Measurements from ENCODE around the gene PINLYP.
"Not testable (repeated sequence)": the region's sequence is repeated elsewhere in the genome, so short reads cannot be mapped to it uniquely, and the experiment has no call there.

PINLYP gene

DNA sequence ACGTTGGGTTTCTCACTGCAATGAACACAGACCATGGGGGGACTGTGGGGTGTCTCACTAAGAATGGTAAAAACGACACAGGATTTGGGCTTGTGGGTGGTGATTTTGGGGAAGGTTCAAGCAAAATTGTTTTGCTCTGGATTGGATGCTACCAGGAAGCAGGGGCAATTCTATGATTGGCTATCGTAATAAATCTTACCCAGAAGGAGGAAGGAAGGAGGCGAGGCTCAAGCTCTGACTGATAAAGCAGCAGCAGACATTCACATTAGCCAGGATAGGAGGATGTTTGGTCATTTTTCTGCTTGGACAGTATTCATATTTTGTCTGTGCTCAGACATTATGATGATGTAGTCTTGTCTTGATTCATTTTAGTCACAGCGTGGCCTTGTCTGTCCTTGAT, 22.3 kb downstream of the PINLYP start:
- TF ChIP-seq ZNF274 (IDR thresholded peaks at IDR 0.05; ENCODE audit: low read depth, low read length): no peak
- peak overlapping the region; percentile 96; the same call in 1 of the 2 replicates for H3K4me3 ChIP-seq (ENCODE audit: low read length)

DNA sequence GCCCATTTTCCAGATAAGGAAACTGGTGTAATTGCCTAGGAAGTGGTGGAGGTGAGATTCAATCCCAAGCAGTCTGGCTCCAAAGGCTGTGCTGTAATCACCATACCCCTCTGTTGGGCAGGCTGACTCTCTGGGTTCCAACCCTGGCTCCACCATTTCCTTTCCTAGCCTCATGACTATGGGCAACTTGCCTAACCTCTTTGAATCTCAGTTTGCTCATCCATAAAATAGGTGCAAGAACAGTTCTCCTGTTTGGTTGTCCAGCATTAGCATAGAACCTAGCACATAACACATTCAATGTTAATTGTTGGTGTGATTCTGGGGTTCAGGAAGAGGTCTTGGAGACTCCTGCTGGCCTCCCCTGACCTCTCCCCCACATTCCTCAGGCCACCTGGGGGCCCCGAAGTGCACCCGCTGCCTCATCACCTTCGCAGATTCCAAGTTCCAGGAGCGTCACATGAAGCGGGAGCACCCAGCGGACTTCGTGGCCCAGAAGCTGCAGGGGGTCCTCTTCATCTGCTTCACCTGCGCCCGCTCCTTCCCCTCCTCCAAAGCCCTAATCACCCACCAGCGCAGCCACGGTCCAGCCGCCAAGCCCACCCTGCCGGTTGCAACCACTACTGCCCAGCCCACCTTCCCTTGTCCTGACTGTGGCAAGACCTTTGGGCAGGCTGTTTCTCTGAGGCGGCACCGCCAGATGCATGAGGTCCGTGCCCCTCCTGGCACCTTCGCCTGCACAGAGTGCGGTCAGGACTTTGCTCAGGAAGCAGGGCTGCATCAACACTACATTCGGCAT, 23.0 kb downstream of the PINLYP start:
- no peak for TF ChIP-seq ZNF274 (IDR thresholded peaks at IDR 0.05; ENCODE audit: low read depth, low read length)
- H3K4me3 ChIP-seq (ENCODE audit: low read length): no peak overlapping the region

DNA sequence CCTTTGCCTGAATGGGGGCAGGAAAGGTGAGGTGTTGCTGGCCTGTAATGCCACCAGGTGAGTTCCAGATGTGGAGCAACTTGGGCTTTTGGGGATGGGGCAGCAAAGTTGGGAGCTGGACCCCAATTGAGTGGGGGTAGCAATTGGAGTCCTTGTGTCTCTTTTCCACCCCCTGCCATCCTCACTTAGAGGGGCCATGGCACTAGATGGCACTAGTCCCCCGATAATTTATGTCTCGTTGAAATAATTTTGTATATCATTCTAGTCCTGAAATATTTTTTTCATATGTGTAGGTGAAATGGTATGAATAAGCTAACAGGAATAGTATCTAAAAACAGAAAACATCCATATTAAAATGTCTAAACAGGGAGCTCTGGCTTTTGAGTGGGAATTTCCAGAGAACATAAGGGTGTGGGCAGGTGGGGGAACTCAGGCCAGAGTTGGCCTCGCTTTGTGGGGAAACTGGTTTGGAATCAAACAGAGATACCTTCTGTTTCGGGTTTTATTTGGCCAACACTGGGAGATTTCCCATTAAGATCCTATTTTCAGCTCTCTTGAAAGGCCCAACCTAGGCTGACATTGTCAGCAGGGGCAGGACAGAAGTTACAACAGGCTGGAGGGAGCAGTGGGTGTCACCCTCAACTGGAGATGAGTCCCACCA, 24.2 kb downstream of the PINLYP start:
- no peak overlapping the region for H3K4me3 ChIP-seq (ENCODE audit: low read length)
- TF ChIP-seq ZNF274 (IDR thresholded peaks at IDR 0.05; ENCODE audit: low read depth, low read length): no peak

DNA sequence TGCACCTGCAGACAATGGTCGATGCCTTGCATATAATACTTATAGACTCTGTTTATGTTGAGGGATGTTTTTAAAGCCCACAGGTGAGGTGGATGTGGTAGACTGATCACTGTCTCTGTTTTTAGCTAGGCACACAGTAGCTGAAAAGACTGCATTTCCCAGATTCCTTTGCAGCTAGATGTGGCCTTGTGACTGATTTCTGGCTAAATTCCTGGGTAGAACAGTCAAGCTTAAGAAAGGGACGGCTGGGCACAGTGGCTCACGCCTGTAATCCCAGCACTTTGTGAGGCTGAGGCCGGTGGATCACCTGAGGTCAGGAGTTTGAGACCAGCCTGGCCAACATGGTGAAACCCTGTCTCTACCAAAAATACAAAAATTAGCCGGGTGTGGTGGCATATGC, 24.7 kb downstream of the PINLYP start:
- H3K4me3 ChIP-seq (ENCODE audit: low read length): not testable (repeated sequence)

DNA sequence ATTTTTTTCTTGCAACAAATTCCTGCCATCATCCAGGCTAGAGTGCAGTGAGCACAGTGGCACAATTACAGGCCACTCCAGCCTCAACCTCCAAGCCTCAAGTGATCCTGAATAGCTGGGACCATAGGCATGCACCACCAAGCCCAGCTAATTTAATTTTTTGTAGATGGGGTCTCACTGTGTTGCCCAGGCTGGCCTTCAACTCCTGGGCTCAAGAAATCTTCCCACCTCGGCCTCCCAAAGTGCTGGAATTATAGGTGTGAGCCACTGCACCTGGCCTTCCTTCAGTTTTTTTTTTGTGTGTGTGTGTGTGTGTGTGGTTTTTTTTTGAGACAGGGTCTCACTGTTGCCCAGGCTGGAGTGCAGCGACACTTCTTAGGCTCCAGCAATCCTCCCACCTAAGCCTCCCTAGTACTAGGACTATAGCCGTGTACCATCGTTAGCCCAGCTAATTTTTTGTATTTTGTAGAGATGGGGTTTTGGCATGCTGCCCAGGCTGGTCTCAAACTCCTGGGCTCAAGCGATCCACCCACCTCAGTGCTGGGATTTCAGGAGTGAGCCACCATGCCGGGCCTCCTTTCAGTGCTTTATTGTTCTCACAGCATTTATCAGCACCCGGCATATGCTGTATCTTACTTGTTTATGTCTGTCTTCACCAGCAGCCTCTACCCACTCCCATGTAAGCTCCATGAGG, 30.4 kb downstream of the PINLYP start:
- no peak for TF ChIP-seq ZNF274 (IDR thresholded peaks at IDR 0.05; ENCODE audit: low read depth, low read length)
- no peak overlapping the region for H3K4me3 ChIP-seq (ENCODE audit: low read length)

DNA sequence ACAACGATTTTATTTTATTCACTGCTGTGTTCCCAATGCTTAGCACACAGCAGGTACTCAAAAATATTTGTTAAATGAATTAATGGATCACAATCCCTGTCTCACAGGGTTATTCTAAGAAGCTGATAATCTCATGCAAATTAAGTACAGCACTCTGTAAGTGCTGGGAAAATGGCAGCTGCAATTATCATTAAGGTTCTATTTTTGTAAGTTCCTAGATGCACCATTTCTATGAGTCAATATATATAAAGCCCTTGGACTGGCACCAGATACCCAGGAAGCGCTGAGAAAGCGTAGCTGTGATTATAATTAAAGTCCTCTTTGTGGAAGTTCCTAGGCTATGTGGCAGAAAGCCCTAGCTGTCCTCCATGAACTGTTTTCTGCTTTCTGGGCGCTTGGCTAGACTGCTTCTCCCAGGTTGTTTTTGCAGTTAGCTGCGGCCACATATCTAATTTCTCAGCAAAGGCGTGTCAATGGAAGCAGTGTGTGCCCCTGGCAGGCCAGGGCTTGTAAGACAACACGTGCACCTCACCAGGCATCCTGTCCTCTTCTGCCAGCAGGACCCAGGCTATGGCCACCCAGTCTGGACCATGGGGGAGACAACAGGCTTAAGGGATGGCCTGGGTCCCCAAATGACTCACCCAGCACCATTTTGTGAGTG, 31.1 kb downstream of the PINLYP start:
- no peak for TF ChIP-seq ZNF274 (IDR thresholded peaks at IDR 0.05; ENCODE audit: low read depth, low read length)
- no peak overlapping the region for H3K4me3 ChIP-seq (ENCODE audit: low read length)

DNA sequence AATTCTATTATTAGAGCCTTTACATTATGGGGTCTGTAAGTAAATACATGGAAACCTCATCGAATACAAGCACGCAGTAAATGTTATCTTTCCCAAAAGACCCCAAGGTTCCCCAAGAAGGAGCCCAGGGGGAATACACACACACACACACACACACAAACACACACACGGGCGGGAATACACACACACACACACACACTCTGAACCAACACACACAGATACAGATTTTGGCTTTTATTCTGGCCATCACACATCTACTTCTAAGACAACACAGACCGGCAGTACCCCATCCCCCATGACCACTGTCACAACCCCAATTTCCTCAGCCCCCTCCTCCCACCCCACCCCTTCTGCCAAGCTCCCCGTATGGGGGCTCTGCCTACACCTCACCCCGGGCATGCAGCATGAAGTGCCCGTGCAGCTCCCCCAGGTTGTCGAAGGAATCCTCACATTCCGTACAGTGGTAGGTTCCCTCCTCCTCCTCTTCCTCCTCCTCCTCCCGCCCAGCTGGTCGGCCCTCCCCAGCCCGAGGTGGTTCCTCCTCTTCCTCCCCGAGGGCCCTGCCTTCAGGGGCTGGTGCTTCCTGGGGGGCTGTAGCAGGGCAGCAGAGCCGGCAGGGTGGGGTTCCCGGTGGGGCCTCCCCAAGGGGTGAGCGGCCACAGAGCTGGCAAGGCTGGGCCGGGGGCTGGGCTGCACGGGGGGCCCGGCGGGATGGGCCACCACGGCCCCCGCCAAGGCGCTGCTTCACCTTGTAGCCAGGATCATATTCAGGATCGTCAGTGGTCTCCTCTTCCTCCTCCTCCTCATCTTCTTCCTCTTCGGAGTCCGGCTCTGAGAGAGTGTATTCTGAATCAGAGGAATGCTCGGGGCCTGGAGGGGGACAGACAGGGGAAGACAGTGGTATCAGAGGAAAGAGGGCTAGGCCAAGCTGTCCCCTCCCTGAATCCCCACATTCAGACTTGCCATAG, 31.9 kb downstream of the PINLYP start:
- H3K4me3 ChIP-seq (ENCODE audit: low read length): no peak overlapping the region
- TF ChIP-seq ZNF274 (IDR thresholded peaks at IDR 0.05; ENCODE audit: low read depth, low read length): no peak

DNA sequence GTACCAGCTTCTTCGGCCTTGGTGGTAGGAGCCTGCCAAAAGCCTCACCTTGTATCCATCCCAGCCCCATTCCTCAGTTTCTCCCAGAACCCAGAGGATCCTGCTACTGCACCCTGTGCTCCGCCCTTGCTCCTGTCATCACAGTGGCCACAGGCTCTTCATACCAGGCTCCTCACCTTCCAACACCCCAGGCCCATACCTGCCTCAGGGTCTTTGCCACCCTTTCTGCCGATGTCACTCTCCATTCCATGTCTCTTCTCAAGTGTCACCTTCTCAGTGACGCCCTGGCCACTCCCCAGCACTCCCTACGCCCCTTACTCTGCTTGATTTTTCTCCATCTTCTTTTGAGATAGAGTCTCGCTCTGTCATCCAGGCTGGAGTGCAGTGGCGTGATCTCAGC, 34.3 kb downstream of the PINLYP start:
- TF ChIP-seq ZNF274 (IDR thresholded peaks at IDR 0.05; ENCODE audit: low read depth, low read length): no peak
- no peak overlapping the region for H3K4me3 ChIP-seq (ENCODE audit: low read length)

DNA sequence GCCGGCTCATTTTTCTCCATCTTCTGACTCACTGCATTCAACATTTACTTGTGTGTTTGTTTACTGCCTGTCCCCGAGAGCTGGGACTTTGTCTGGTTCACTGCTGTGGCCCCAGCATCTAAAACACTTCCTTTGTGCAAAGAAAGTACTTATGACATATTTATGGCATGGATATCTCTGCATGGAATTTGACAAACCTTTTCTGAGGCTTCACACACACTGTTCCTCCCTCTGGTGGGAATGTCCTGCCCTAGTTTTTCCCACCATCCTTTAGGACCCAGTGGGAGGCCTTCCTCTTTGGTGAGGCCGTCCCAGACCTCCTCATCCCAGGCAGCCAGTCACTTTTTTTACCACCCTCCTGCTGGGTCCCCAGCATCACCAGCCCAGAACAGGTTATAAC, 34.9 kb downstream of the PINLYP start:
- H3K4me3 ChIP-seq (ENCODE audit: low read length): no peak overlapping the region
- TF ChIP-seq ZNF274 (IDR thresholded peaks at IDR 0.05; ENCODE audit: low read depth, low read length): no peak

DNA sequence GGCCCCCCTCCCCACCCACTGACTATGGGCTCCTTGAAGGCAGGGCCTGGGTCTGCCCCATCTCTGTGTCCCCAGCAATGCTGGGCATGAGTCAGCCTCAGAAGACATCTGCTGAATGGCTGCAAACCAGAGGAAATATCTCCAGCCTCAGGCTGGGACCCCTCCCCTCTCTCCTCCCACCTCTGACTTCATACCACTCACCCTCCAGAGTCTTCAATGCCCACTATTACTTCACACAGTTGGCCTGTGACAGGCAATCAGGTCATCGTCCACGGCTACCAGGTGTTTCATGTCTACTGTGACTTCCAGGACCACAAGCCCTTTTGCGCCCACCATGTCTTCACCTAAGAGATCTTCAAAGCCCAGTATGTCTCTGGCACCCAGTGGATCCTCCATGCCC, 36.2 kb downstream of the PINLYP start, which contains the start of gene SRRM5:
Gene SRRM5 (plus strand): TSS at position 301 of the 400 bp plus-strand sequence. CDS start 34 bp downstream, at position 335.
- H3K4me3 ChIP-seq (ENCODE audit: low read length): no peak within 1 kb of the TSS
- no peak for TF ChIP-seq ZNF274 (IDR thresholded peaks at IDR 0.05; ENCODE audit: low read depth, low read length)

DNA sequence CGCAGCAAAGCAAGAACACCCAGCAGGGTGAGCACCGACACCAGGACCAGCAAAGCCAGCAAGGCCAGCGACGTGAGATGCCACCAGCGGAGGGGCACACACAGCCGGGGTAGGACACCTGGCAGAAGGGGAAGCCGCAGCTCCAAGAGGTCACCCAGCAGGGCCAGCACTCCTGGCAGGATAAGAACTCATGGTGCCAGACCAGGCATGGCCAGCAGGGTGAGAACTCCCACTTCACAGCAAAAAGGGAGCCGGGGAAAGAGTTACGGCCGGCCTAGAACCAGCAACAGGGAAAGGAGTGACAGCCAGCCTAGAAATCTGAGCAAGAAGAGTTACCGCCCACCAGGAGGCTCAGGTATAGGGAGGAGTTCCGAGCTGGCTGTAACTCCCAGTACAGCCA, 36.8 kb downstream of the PINLYP start:
- TF ChIP-seq ZNF274 (IDR thresholded peaks at IDR 0.05; ENCODE audit: low read depth, low read length): no peak

DNA sequence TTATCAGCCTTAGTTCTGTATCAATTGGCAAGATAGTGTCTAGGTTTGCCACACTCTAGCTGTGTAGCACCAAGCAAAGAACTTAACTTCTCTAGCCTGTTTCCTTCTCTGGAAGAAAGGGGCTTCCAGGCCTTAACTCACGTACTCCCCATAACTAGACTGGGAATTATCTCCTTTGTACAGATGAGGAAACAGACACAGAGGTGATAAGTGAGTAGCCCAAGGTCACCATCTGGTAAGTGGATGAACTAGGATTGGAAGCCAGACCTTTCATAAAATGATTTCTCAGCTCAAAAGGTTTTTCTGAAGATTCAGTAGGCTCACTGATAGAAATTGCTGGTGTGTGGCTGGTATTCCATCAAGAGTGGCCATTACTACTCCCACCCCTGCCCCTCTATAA, 40.7 kb downstream of the PINLYP start:
- no peak for TF ChIP-seq ZNF274 (IDR thresholded peaks at IDR 0.05; ENCODE audit: low read depth, low read length)
- no peak overlapping the region for H3K4me3 ChIP-seq (ENCODE audit: low read length)

More for the DNA sequence above, 36.8 kb downstream of the PINLYP start:
- no peak overlapping the region for H3K4me3 ChIP-seq (ENCODE audit: low read length)

DNA sequence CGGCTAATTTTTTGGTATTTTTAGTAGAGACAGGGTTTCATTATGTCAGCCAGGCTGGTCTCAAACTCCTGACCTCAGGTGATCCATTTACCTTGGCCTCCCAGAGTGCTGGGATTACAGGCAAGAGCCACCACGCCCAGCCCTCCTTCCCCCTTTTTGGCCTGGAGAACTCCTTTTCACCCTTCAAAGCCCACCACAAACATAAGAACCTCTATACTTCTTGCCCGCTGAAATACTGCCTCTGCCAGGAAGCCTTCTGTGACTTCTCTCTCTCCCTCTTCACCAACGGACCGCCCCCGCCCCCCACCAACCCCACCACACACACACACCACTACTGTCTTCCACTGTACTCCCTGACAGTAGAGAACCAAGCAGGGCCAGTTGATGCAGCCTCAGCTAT, 41.4 kb downstream of the PINLYP start:
- H3K4me3 ChIP-seq (ENCODE audit: low read length): no peak overlapping the region
- no peak for TF ChIP-seq ZNF274 (IDR thresholded peaks at IDR 0.05; ENCODE audit: low read depth, low read length)
